Uterus (tissue), 4 donors: ENCODE data around the gene PRUNE2. TPM values are rescaled to one million over a fixed set of nuclear protein-coding genes. Genes with fewer than 3 reads are reported as not detected.

Experiments
- DNase-seq, 2 donors: peaks; one replicate each; pipeline ENCODE4 v3.0.0-alpha.2; 2019 to 2020
- H3K27ac ChIP-seq, 2 donors: fragments of 200-600 bp; sonication (generic); 1 replicate in 1 of 2; 2 replicates in 1 of 2; pipeline ENCODE4 v1.5.1; 2016 to 2018
- H3K27me3 ChIP-seq, 2 donors: fragments of 200-600 bp; sonication (generic); one replicate each; pipeline ENCODE4 v1.5.1; 2018 to 2019; ENCODE audit warnings: control low read depth in 1 of 2
- H3K36me3 ChIP-seq, 2 donors: fragments of 200-600 bp; sonication (generic); one replicate each; pipeline ENCODE4 v1.5.1; 2019; ENCODE audit warnings: control low read depth in 1 of 2
- H3K4me1 ChIP-seq, 2 donors: fragments of 200-600 bp; sonication (generic); one replicate each; pipeline ENCODE4 v1.5.1; 2018 to 2019; ENCODE audit warnings: control low read depth in 1 of 2
- H3K4me3 ChIP-seq, 2 donors: fragments of 200-600 bp; sonication (generic); 1 replicate in 1 of 2; 2 replicates in 1 of 2; pipeline ENCODE4 v1.5.1; 2018 to 2019; ENCODE audit warnings: mild to moderate bottlenecking in 1 of 2
- H3K9me3 ChIP-seq, 2 donors: fragments of 200-600 bp; sonication (generic); one replicate each; pipeline ENCODE4 v1.5.1; 2019; ENCODE audit warnings: control low read depth in 1 of 2
- POLR2A ChIP-seq, 2 donors: fragments of 450-650 bp; IDR thresholded peaks; one replicate each; pipeline ENCODE4 v1.6.1; 2016; ENCODE audit warnings: antibody characterized with exemption in 2 of 2, mild to moderate bottlenecking in 1 of 2, moderate library complexity in 1 of 2
- intact Hi-C: fragments of 100-400 bp; cut with DNase I; formaldehyde crosslinking; loops from one replicate; pipeline ENCODE4 v1.15.1; 2023; ENCODE audit warnings: low total_unique reads
- total RNA-seq, 4 donors: library from RNA; depleted of rRNA in 3 of 4; stranded (reverse); fragments of >200 nt in 3 of 4; gene quantifications; one replicate each; pipeline versions ENCODE4 v1.1.0 to v1.2.4, GENCODE V29; 2014 to 2023
- TF ChIP-seq, protein P1 (sequence below), 4 experiments: fragments of 200-600 bp in 2 of 4; fragments of 450-650 bp in 2 of 4; sonication (generic) in 2 of 4; IDR thresholded peaks; one replicate each; pipeline ENCODE4 v1.5.1; 2016 to 2019; ENCODE audit warnings: antibody characterized with exemption in 4 of 4, mild to moderate bottlenecking in 2 of 4, moderate library complexity in 1 of 4
- donor health status: DM: yes; HTN: yes; CAD: no.

PRUNE2 gene
- total RNA-seq, 4 donors from 2014 or later: 51.4 to 187 (median 97.1) TPM

DNA sequence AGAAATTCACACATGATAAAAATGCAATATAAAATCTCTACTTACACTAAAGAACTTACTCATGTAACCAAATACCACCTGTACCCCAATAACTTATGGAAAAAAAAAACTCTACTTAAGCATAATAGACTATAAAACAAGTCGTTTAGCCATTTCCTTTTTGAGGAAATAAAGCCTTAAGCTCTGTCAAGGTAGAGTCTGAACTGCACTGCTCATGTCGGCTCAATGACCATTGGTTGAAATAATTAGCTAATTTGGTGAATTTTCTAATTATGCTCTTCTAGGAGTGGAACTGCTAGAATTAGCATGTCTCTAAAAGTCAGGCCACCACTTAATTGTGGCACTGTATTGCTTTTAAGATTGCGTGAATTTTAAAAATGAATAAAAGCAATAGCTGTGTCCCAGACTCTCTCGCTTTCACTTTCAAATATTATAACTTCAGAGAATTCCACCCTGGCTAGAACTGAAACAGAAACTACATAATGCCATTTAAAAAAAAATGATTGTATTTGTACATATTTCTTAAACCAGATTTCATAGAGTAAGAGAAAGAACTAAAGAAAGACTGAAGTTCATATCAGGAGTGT, 254.7 kb downstream of the PRUNE2 start:
- Histone ChIP-seq H3K4me3 (peak overlapping the region; percentile 1 to 6), H3K27ac (peak overlapping the region in 1 of 2 donors; percentile 32), H3K4me1 (no peaks in the 10 kb centered on the region), H3K9me3 (no peaks in the 10 kb centered on the region), H3K27me3 (no peaks in the 10 kb centered on the region), H3K36me3 (no peaks in the 10 kb centered on the region)
- intact Hi-C loops: no loop called here
- no peak for DNase-seq
- TF ChIP-seq, protein P1, sequence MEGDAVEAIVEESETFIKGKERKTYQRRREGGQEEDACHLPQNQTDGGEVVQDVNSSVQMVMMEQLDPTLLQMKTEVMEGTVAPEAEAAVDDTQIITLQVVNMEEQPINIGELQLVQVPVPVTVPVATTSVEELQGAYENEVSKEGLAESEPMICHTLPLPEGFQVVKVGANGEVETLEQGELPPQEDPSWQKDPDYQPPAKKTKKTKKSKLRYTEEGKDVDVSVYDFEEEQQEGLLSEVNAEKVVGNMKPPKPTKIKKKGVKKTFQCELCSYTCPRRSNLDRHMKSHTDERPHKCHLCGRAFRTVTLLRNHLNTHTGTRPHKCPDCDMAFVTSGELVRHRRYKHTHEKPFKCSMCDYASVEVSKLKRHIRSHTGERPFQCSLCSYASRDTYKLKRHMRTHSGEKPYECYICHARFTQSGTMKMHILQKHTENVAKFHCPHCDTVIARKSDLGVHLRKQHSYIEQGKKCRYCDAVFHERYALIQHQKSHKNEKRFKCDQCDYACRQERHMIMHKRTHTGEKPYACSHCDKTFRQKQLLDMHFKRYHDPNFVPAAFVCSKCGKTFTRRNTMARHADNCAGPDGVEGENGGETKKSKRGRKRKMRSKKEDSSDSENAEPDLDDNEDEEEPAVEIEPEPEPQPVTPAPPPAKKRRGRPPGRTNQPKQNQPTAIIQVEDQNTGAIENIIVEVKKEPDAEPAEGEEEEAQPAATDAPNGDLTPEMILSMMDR (IDR thresholded peaks at IDR 0.05): no peak
- no peak for TF ChIP-seq POLR2A (IDR thresholded peaks at IDR 0.05)

DNA sequence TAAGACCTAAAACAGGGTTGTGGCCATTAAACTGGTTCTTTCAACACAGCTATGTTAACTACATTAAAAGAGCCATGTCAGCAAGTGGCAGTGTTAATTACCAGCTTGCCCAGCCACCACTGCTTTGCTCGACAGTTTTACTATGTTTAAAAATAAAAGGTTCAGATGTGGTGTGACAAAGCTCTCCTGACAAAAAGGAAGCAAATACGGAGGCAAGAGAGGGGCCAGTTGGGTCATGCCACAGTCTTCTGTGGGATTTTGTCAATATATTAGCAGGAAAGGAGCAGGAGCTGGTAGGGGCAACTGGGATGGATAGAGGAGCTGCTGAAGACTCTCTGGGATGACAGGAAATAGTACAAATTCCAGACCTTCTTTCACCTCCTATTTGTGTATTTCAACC, 255.2 kb downstream of the PRUNE2 start:
- H3K36me3 ChIP-seq: no peaks in the 10 kb centered on the region
- H3K9me3 ChIP-seq: no peaks in the 10 kb centered on the region
- DNase-seq: no peak
- H3K27me3 ChIP-seq: no peaks in the 10 kb centered on the region
- peak overlapping the region in 1 of 2 donors; percentile 32 for H3K27ac ChIP-seq
- intact Hi-C loops: no loop called here
- H3K4me1 ChIP-seq: no peaks in the 10 kb centered on the region
- TF ChIP-seq POLR2A (IDR thresholded peaks at IDR 0.05): no peak
- TF ChIP-seq, protein P1 (IDR thresholded peaks at IDR 0.05): no peak
- H3K4me3 ChIP-seq: no peak overlapping the region

DNA sequence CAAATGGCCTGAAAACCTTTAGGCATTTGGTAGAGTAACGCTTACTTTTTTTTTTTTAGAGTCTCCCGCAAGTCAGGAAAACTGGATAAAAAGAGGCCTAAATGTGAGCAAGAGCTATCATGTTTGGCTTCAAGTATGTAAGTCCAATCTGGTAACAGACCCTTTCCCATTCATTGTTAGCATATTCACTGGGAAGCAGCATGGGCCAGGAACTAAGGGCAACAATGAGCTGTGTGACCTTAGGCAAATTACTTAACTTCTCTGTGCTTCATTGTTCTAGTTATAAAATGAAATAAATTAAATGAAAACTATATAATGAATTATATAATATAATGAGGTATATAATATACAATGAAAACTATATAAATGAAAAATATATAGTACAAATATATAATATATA, 256.0 kb downstream of the PRUNE2 start:
- Histone ChIP-seq H3K27ac (no peak overlapping the region), H3K36me3 (no peaks in the 10 kb centered on the region), H3K4me1 (no peaks in the 10 kb centered on the region), H3K4me3 (no peak overlapping the region), H3K27me3 (no peaks in the 10 kb centered on the region), H3K9me3 (no peaks in the 10 kb centered on the region)
- DNase-seq: no peak
- TF ChIP-seq, protein P1 (IDR thresholded peaks at IDR 0.05): no peak
- no peak for TF ChIP-seq POLR2A (IDR thresholded peaks at IDR 0.05)
- intact Hi-C loops: no loop called here

DNA sequence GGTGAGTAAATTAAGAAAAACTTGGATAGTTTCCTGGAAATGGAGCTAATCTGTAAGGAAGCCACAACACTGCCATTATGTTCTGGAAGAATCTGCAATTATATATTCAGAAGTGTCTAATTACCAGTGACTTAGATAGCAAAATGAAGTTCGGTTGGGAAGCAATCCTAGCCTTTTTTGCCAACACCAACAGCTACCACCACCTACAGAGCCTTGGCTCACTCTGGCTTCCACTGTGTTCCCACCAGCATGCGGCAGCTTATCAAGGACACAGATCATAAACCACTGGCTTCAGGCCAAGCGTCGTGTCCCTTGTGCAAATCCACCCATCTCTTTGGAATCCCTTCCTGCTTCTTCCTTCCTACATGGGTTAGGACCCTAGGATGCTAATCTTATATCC, 259.7 kb downstream of the PRUNE2 start:
- H3K4me1 ChIP-seq: no peaks in the 10 kb centered on the region
- no peak overlapping the region for H3K27ac ChIP-seq
- intact Hi-C loops: no loop called here

DNA sequence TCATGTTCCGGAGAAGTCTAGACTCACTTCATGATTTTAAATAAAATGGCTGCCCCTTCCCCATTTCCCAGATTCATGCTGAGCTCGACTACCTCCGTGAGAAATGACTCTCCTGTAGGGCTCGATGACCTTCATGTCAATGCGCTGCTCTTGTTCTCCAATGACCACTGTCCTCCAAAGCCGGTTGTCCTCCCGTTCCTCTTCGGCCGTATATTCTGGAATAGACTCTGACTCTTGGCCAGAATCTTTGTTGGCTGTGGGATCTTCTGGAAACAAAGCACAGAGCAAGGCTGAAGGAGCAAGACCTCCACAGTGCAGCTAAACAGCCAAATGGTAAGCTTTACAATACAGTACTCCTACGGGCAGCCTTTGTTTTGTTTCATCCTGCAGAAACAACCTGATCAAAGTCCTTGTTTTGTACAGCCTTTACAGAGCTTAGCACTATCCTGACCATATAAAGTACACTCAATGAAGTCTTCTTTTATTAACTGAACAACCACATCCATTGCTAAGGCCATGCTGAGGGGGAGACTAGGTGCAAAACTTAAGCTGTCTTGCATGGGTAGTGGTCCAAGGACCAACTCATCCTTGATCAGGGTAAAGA, 261.2 kb downstream of the PRUNE2 start:
- no peak overlapping the region for H3K4me3 ChIP-seq
- intact Hi-C loops: no loop called here
- TF ChIP-seq, protein P1 (IDR thresholded peaks at IDR 0.05): no peak
- TF ChIP-seq POLR2A (IDR thresholded peaks at IDR 0.05): no peak
- no peaks in the 10 kb centered on the region for H3K27me3 ChIP-seq
- DNase-seq: no peak
- H3K27ac ChIP-seq: no peak overlapping the region
- no peaks in the 10 kb centered on the region for H3K4me1 ChIP-seq
- H3K36me3 ChIP-seq: no peaks in the 10 kb centered on the region
- H3K9me3 ChIP-seq: no peaks in the 10 kb centered on the region

More for the DNA sequence above, 259.7 kb downstream of the PRUNE2 start:
- no peak for TF ChIP-seq POLR2A (IDR thresholded peaks at IDR 0.05)
- TF ChIP-seq, protein P1 (IDR thresholded peaks at IDR 0.05): no peak
- DNase-seq: no peak
- no peak overlapping the region for H3K4me3 ChIP-seq
- H3K36me3 ChIP-seq: no peaks in the 10 kb centered on the region
- H3K27me3 ChIP-seq: no peaks in the 10 kb centered on the region
- H3K9me3 ChIP-seq: no peaks in the 10 kb centered on the region
